HepG2 (cell line): ENCODE measurements around the gene RAD54L2. TPM values are rescaled to one million over a fixed set of nuclear protein-coding genes. Genes with fewer than 3 reads are reported as not detected.
A peak's percentile ranks its signal among the peaks of the same experiment; 100 is the strongest.

ENCODE experiments used
- AKAP8 ChIP-seq: sonication (generic); formaldehyde crosslinking; IDR thresholded peaks from 2 replicates; pipeline ENCODE4 v1.5.1; 2020; ENCODE audit warnings: mild to moderate bottlenecking, missing genetic modification reagents
- CEBPB ChIP-seq: IDR thresholded peaks from 2 replicates; pipeline ENCODE4 v1.6.1; 2011; ENCODE audit warnings: low read depth, low read length, improper control_type of control experiment, borderline replicate concordance
- CHD2 ChIP-seq: IDR thresholded peaks from 2 replicates; pipeline ENCODE4 v1.6.1; 2011; ENCODE audit warnings: low read depth, low read length, improper control_type of control experiment
- FOXC1 ChIP-seq: sonication (generic); formaldehyde crosslinking; IDR thresholded peaks from 2 replicates; pipeline ENCODE4 v1.8.0; 2022; ENCODE audit warnings: mild to moderate bottlenecking, missing genetic modification reagents, borderline replicate concordance
- KLF12 ChIP-seq: sonication (generic); formaldehyde crosslinking; IDR thresholded peaks from 2 replicates; pipeline ENCODE4 v1.4.0; 2020; ENCODE audit warnings: missing genetic modification reagents, borderline replicate concordance
- KLF9 ChIP-seq: IDR thresholded peaks from 2 replicates; pipeline ENCODE4 v1.6.1; 2016; ENCODE audit warnings: low read depth
- PRMT3 ChIP-seq: sonication (generic); formaldehyde crosslinking; IDR thresholded peaks from 2 replicates; pipeline ENCODE4 v1.8.1; 2022; ENCODE audit warnings: low read depth, mild to moderate bottlenecking, moderate library complexity, missing genetic modification reagents, borderline replicate concordance
- SMYD3 ChIP-seq: sonication (generic); formaldehyde crosslinking; IDR thresholded peaks from 2 replicates; pipeline ENCODE4 v1.8.1; 2023; ENCODE audit warnings: mild to moderate bottlenecking, missing genetic modification reagents
- ZFP36 ChIP-seq: fragments of 150-350 bp; IDR thresholded peaks from 2 replicates; pipeline ENCODE4 v1.6.1; 2018; ENCODE audit warnings: borderline replicate concordance, low read length, low read depth; ENCODE audit not compliant: partially characterized antibody
- ZNF138 ChIP-seq: sonication (generic); formaldehyde crosslinking; IDR thresholded peaks from 2 replicates; pipeline ENCODE4 v1.5.0; 2020; ENCODE audit warnings: mild to moderate bottlenecking, low read depth, missing genetic modification reagents
- ZNF225 ChIP-seq: sonication (generic); formaldehyde crosslinking; IDR thresholded peaks from 2 replicates; pipeline ENCODE4 v1.4.0; 2020; ENCODE audit warnings: mild to moderate bottlenecking, missing genetic modification reagents
- ZNF296 ChIP-seq: sonication (generic); formaldehyde crosslinking; conservative IDR thresholded peaks from 2 replicates; pipeline ENCODE4 v1.5.0; 2020; ENCODE audit warnings: mild to moderate bottlenecking, missing genetic modification reagents
- ZNF589 ChIP-seq: sonication (generic); formaldehyde crosslinking; conservative IDR thresholded peaks from 2 replicates; pipeline ENCODE4 v1.8.0; 2022; ENCODE audit warnings: mild to moderate bottlenecking, moderate library complexity, missing genetic modification reagents
- ZNF746 ChIP-seq: sonication (generic); formaldehyde crosslinking; IDR thresholded peaks from 2 replicates; pipeline ENCODE4 v1.8.0; 2022; ENCODE audit warnings: mild to moderate bottlenecking, missing genetic modification reagents
- ZNF788 ChIP-seq: sonication (generic); formaldehyde crosslinking; IDR thresholded peaks from 2 replicates; pipeline ENCODE4 v1.5.0; 2020; ENCODE audit warnings: mild to moderate bottlenecking, missing genetic modification reagents, borderline replicate concordance
- polyA plus RNA-seq, 8 experiments: library from polyadenylated mRNA; depleted of rRNA in 3 of 8; stranded (reverse) in 7 of 8; unstranded in 1 of 8; fragments of >200 nt; fragmentation: Illumina TruSeq in 4 of 8; extraction: Trizol in 4 of 8; gene quantifications; 2 replicates each; pipeline versions ENCODE4 v1.2.1 to v1.2.3, GENCODE V29; 2011 to 2016; ENCODE audit warnings: low read depth in 4 of 8, missing spikeins in 1 of 8, mixed read lengths in 1 of 8; ENCODE audit not compliant: insufficient read depth in 1 of 8
- total RNA-seq, 5 experiments: library from RNA; depleted of rRNA; stranded (reverse); fragments of >200 nt; fragmentation: Illumina TruSeq; extraction: Trizol; gene quantifications; 2 replicates each; pipeline ENCODE4 v1.2.3, GENCODE V29; 2016; ENCODE audit warnings: low read depth in 1 of 5
- TF ChIP-seq, protein P1 (sequence below): sonication (generic); IDR thresholded peaks from 2 replicates; pipeline ENCODE4 v1.6.1; 2016; ENCODE audit warnings: low read depth, borderline replicate concordance
- TF ChIP-seq, protein P2 (sequence below): sonication (generic); formaldehyde crosslinking; IDR thresholded peaks from 2 replicates; pipeline ENCODE4 v1.5.0; 2020; ENCODE audit warnings: missing genetic modification reagents
- TF ChIP-seq, protein P3 (sequence below): sonication (generic); formaldehyde crosslinking; IDR thresholded peaks from 2 replicates; pipeline ENCODE4 v1.4.0; 2020; ENCODE audit warnings: mild to moderate bottlenecking, low read depth, missing genetic modification reagents
- TF ChIP-seq, protein P4 (sequence below): sonication (generic); formaldehyde crosslinking; IDR thresholded peaks from 2 replicates; pipeline ENCODE4 v1.4.0; 2020; ENCODE audit warnings: low read depth, missing genetic modification reagents

Gene RAD54L2
- total and polyA plus RNA-seq, 2 of the 13 experiments (the other 11 are each of a cell fraction or from before 2014, with no cell fraction given): 5.5 to 14.8 TPM

DNA sequence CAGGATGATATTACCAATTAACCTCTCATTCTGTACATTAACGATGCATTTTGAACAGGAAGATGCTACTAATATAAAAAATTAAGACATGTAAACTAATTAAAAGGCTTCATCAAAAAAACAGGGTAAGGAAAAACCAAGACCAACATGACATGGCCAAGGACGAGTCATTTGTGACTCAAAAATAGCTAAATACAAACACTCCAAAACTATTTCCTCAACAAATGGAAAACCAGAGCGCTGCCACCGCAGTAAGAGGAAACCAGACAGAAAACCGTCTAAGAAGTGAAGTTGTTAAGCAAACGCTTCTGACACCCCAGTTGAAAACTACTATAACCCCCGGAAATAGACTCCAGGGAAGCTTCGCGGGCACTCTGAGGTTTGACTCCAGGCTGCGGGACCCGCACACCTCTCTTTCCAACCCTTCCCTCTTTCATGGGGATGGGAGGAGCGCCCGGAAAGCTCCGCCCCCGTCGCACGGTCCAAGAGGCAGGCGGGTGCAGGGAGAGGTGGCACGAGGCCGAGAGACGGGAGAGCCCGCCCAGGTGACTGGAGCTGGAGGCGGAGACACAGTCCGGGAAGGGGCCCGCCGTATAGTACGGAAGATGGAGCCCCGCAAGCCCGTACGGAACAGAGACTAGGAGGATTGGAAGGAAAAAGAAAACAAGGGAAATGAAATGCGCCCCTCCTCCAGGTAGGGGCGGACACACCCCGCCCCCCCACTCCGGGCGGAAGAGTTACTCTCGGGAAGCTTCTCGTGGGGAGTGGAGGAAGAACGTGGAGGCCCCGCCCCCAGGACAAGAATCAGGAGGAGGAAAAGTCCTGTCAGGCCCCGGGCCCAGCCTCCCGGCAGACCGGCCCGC lies 39.4 kb upstream of the RAD54L2 start (continued):
- TF ChIP-seq, protein P1, sequence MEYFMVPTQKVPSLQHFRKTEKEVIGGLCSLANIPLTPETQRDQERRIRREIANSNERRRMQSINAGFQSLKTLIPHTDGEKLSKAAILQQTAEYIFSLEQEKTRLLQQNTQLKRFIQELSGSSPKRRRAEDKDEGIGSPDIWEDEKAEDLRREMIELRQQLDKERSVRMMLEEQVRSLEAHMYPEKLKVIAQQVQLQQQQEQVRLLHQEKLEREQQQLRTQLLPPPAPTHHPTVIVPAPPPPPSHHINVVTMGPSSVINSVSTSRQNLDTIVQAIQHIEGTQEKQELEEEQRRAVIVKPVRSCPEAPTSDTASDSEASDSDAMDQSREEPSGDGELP: peak; percentile 62; the same call in 1 of the 2 replicates
- TF ChIP-seq KLF9 (no peak), ZNF746 (CRISPR knock-in tag) (peak; percentile 43; the same call in 1 of the 2 replicates), AKAP8 (CRISPR knock-in tag) (no peak), ZNF138 (CRISPR knock-in tag) (no peak), FOXC1 (peak; percentile 27; the same call in 1 of the 2 replicates), ZNF788 (peak; percentile 71; the same call in 1 of the 2 replicates), ZFP36 (no peak), CEBPB (no peak), ZNF225 (CRISPR knock-in tag) (no peak), ZNF296 (CRISPR knock-in tag) (no peak), PRMT3 (no peak), SMYD3 (CRISPR knock-in tag) (no peak), CHD2 (no peak), ZNF589 (CRISPR knock-in tag) (peak; percentile 70; the same call in 1 of the 2 replicates), KLF12 (peak; percentile 78; the same call in 1 of the 2 replicates)
- TF ChIP-seq, protein P2, sequence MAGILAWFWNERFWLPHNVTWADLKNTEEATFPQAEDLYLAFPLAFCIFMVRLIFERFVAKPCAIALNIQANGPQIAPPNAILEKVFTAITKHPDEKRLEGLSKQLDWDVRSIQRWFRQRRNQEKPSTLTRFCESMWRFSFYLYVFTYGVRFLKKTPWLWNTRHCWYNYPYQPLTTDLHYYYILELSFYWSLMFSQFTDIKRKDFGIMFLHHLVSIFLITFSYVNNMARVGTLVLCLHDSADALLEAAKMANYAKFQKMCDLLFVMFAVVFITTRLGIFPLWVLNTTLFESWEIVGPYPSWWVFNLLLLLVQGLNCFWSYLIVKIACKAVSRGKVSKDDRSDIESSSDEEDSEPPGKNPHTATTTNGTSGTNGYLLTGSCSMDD (CRISPR knock-in tag): no peak
- TF ChIP-seq, protein P3, sequence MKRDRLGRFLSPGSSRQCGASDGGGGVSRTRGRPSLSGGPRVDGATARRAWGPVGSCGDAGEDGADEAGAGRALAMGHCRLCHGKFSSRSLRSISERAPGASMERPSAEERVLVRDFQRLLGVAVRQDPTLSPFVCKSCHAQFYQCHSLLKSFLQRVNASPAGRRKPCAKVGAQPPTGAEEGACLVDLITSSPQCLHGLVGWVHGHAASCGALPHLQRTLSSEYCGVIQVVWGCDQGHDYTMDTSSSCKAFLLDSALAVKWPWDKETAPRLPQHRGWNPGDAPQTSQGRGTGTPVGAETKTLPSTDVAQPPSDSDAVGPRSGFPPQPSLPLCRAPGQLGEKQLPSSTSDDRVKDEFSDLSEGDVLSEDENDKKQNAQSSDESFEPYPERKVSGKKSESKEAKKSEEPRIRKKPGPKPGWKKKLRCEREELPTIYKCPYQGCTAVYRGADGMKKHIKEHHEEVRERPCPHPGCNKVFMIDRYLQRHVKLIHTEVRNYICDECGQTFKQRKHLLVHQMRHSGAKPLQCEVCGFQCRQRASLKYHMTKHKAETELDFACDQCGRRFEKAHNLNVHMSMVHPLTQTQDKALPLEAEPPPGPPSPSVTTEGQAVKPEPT (CRISPR knock-in tag): no peak
- TF ChIP-seq, protein P4, sequence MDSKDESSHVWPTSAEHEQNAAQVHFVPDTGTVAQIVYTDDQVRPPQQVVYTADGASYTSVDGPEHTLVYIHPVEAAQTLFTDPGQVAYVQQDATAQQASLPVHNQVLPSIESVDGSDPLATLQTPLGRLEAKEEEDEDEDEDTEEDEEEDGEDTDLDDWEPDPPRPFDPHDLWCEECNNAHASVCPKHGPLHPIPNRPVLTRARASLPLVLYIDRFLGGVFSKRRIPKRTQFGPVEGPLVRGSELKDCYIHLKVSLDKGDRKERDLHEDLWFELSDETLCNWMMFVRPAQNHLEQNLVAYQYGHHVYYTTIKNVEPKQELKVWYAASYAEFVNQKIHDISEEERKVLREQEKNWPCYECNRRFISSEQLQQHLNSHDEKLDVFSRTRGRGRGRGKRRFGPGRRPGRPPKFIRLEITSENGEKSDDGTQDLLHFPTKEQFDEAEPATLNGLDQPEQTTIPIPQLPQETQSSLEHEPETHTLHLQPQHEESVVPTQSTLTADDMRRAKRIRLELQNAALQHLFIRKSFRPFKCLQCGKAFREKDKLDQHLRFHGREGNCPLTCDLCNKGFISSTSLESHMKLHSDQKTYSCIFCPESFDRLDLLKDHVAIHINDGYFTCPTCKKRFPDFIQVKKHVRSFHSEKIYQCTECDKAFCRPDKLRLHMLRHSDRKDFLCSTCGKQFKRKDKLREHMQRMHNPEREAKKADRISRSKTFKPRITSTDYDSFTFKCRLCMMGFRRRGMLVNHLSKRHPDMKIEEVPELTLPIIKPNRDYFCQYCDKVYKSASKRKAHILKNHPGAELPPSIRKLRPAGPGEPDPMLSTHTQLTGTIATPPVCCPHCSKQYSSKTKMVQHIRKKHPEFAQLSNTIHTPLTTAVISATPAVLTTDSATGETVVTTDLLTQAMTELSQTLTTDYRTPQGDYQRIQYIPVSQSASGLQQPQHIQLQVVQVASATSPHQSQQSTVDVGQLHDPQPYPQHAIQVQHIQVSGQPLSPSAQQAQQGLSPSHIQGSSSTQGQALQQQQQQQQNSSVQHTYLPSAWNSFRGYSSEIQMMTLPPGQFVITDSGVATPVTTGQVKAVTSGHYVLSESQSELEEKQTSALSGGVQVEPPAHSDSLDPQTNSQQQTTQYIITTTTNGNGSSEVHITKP (CRISPR knock-in tag): peak; percentile 98
